Measurements from ENCODE around the gene ATG4C. TPM values are rescaled to one million over a fixed set of nuclear protein-coding genes. Genes with fewer than 3 reads are reported as not detected.

The ATG4C gene
- total and polyA plus RNA-seq, 10 of the 15 experiments (the other 5 are each of a cell fraction or from before 2014, with no cell fraction given), result 8.1 to 30.9 (median 18.9) TPM

- SMC1A ChIA-PET (ENCODE audit: uncharacterized antibody, unreplicated experiment), result interaction anchor here (0.7 kb wide), 1 partner anchor 19 kb away, joined by 3 read pairs; no protein-coding TSS in a partner anchor
- in situ Hi-C loops (cut with MboI) (no loop called here), intact Hi-C loops (cut with micrococcal nuclease; ENCODE audit: unreplicated experiment) (no loop called here)
- ATAC-seq, result no peak
- Histone ChIP-seq H3K27me3 (replicated peaks in 1 of 2; ENCODE audit: control insufficient read depth in 2 of 2, insufficient read depth in 2 of 2, low read length in 1 of 2) (no peaks in the 10 kb centered on the region), H3K27ac (ENCODE audit: control insufficient read depth, insufficient read depth) (no peak overlapping the region), H3K4me3 (no peak overlapping the region), H4K20me1 (ENCODE audit: control insufficient read depth, insufficient read depth) (no peaks in the 10 kb centered on the region), H3K9me3 (replicated peaks; ENCODE audit: control insufficient read depth, insufficient read depth, low read length) (no peaks in the 10 kb centered on the region; the same call in 2 of the 3 replicates), H3K4me1 (ENCODE audit: control insufficient read depth, insufficient read depth, low read length) (no peaks in the 10 kb centered on the region), H2AFZ (ENCODE audit: control insufficient read depth, low read depth, low read length) (no peak overlapping the region), H3K4me2 (ENCODE audit: control insufficient read depth, insufficient read depth) (no peak overlapping the region), H3K36me3 (ENCODE audit: control insufficient read depth in 2 of 2, insufficient read depth in 2 of 2, low read length in 1 of 2) (no peaks in the 10 kb centered on the region), H3K9ac (ENCODE audit: control insufficient read depth, insufficient read depth, low read length) (no peak overlapping the region), H3K79me2 (ENCODE audit: control insufficient read depth, insufficient read depth, low read length) (no peaks in the 10 kb centered on the region)
- POLR2A ChIA-PET, result no interaction called here
- FAIRE-seq, result no peak
- CTCF ChIA-PET, result interaction anchor here (0.6 to 2.7 kb wide), 4 partner anchors 8 to 368 kb away, joined by 3 to 8 read pairs (median 4); no protein-coding TSS in a partner anchor
- RAD21 ChIA-PET (ENCODE audit: unreplicated experiment), result no interaction called here
- no peak for DNase-seq (ENCODE audit: low read depth, low spot score)
- BruUV-seq (replicated peaks), result no TSS peak
- WGBS (ENCODE audit: insufficient coverage, insufficient replicate concordance, low lambda C conversion rate, missing lambda C conversion rate), result 0% methylated on average over 1 of the region's 1 CpG
- TF ChIP-seq ZNF274 (IDR thresholded peaks at IDR 0.05; ENCODE audit: insufficient read depth, insufficient read length) (no peak), MEF2A (IDR thresholded peaks at IDR 0.05; ENCODE audit: insufficient read depth, low read depth, low read length) (no peak), TARDBP (IDR thresholded peaks at IDR 0.05; ENCODE audit: borderline replicate concordance) (no peak), EZH2 (IDR thresholded peaks at IDR 0.05; ENCODE audit: borderline replicate concordance, control insufficient read depth, low read depth, low read length) (no peak), SMAD1 (IDR thresholded peaks at IDR 0.05; ENCODE audit: low read depth, partially characterized antibody) (no peak), REST (IDR thresholded peaks at IDR 0.05; ENCODE audit: low read depth, low read length) (no peak), CHD1 (IDR thresholded peaks at IDR 0.05; ENCODE audit: low read depth, low read length) (no peak), SUPT20H (IDR thresholded peaks at IDR 0.05; ENCODE audit: borderline replicate concordance, control insufficient read depth, low read depth, low read length) (no peak), E2F4 (IDR thresholded peaks at IDR 0.05; ENCODE audit: low read depth, low read length) (no peak), E4F1 (IDR thresholded peaks at IDR 0.05; ENCODE audit: borderline replicate concordance, partially characterized antibody) (no peak), NFIC (IDR thresholded peaks at IDR 0.05; ENCODE audit: low read depth, low read length) (no peak), SREBF2 (IDR thresholded peaks at IDR 0.05; ENCODE audit: low read length) (no peak), RELB (IDR thresholded peaks at IDR 0.05; ENCODE audit: low read depth) (no peak), DPF2 (IDR thresholded peaks at IDR 0.05) (no peak), POU2F2 (IDR thresholded peaks at IDR 0.05; ENCODE audit: borderline replicate concordance, low read depth, low read length) (no peak)
Observed at GRCh38 chr1:62772607-62773295, 11.2 kb upstream of the ATG4C start.
